Measurements from ENCODE around the gene CELSR2.

The CELSR2 gene

GRCh38 chr1:109282952-109283747 lies 33.8 kb downstream of the CELSR2 start, which contains the start of gene PSRC1:
Gene PSRC1 (minus strand): TSS chr1:109283145.
- Histone ChIP-seq H3K27ac (ENCODE audit: extremely low read depth, low read depth, low read length) (peak within 1 kb of the TSS; percentile 70), H3K9me3 (ENCODE audit: control insufficient read depth, insufficient read depth, low read depth, low read length) (no peaks in the 10 kb centered on the region), H3K4me1 (ENCODE audit: control insufficient read depth, insufficient read depth, low read length) (peaks cover 3% of the 10 kb centered on the region), H3K4me3 (ENCODE audit: low read depth, low read length) (peak within 1 kb of the TSS; percentile 75), H3K36me3 (ENCODE audit: control insufficient read depth in 2 of 2, insufficient read depth in 1 of 2, low read length in 2 of 2) (peaks cover 8 to 34% of the 10 kb centered on the region in 2 experiments)
- CTCF ChIA-PET = interaction anchor here (0.7 to 2.3 kb wide), 8 partner anchors 20 to 249 kb away, joined by 3 to 17 read pairs (median 4); partner anchors contain the start of gene SORT1
- POLR2A ChIA-PET = interaction anchor here (0.5 to 1.9 kb wide), 21 partner anchors 9 to 459 kb away, joined by 3 to 15 read pairs (median 4); partner anchors contain the start of genes CELSR2, SARS1 and SORT1
- no peak for TF ChIP-seq ZNF704 (tag by site-specific recombination; IDR thresholded peaks at IDR 0.05)
- no peak for TF ChIP-seq HOXD13 (CRISPR knock-in tag; IDR thresholded peaks at IDR 0.05; ENCODE audit: borderline replicate concordance)
- peak; percentile 38; the same call in 1 of the 2 replicates for TF ChIP-seq TRIM28 (IDR thresholded peaks at IDR 0.05; ENCODE audit: borderline replicate concordance, low read length)
- TF ChIP-seq ZNF529 (tag by site-specific recombination; IDR thresholded peaks at IDR 0.05; ENCODE audit: insufficient replicate concordance) = no peak
- TF ChIP-seq ZNF18 (tag by site-specific recombination; IDR thresholded peaks at IDR 0.05) = no peak
- no peak for TF ChIP-seq ZNF670 (tag by site-specific recombination; IDR thresholded peaks at IDR 0.05; ENCODE audit: low read depth)
- TF ChIP-seq ZNF660 (tag by site-specific recombination; IDR thresholded peaks at IDR 0.05) = peak; percentile 29; the same call in 1 of the 2 replicates
- TF ChIP-seq ZNF837 (tag by site-specific recombination; IDR thresholded peaks at IDR 0.05) = no peak
- no peak for TF ChIP-seq ZNF19 (tag by site-specific recombination; IDR thresholded peaks at IDR 0.05; ENCODE audit: low read depth)
- peak; percentile 100 for TF ChIP-seq SCRT2 (tag by site-specific recombination; IDR thresholded peaks at IDR 0.05)
- TF ChIP-seq ZNF366 (tag by site-specific recombination; conservative IDR thresholded peaks at IDR 0.05) = 0 out of 2 replicates have a peak, but pooled peaks have one; percentile 12
- 0 out of 2 replicates have a peak, but pooled peaks have one; percentile 28 for TF ChIP-seq ZFP37 (tag by site-specific recombination; IDR thresholded peaks at IDR 0.05)
- TF ChIP-seq ZNF248 (tag by site-specific recombination; IDR thresholded peaks at IDR 0.05) = no peak
- 0 out of 2 replicates have a peak, but pooled peaks have one; percentile 8 for TF ChIP-seq ZNF449 (tag by site-specific recombination; IDR thresholded peaks at IDR 0.05)
- no peak for TF ChIP-seq ZNF621 (tag by site-specific recombination; IDR thresholded peaks at IDR 0.05)
- TF ChIP-seq ZNF280D (tag by site-specific recombination; IDR thresholded peaks at IDR 0.05) = no peak
- no peak for TF ChIP-seq ZNF175 (tag by site-specific recombination; IDR thresholded peaks at IDR 0.05)
- peak; percentile 99 for TF ChIP-seq PATZ1 (tag by site-specific recombination; IDR thresholded peaks at IDR 0.05)
- TF ChIP-seq ZNF114 (tag by site-specific recombination; IDR thresholded peaks at IDR 0.05) = no peak
- TF ChIP-seq ZNF747 (tag by site-specific recombination; IDR thresholded peaks at IDR 0.05) = no peak
- no peak for TF ChIP-seq ZNF354C (tag by site-specific recombination; IDR thresholded peaks at IDR 0.05; ENCODE audit: borderline replicate concordance, low read depth)
- no peak for TF ChIP-seq ZNF555 (tag by site-specific recombination; conservative IDR thresholded peaks at IDR 0.05)
- TF ChIP-seq ZNF580 (tag by site-specific recombination; IDR thresholded peaks at IDR 0.05) = no peak
- TF ChIP-seq ZNF280C (tag by site-specific recombination; IDR thresholded peaks at IDR 0.05) = no peak
- no peak for TF ChIP-seq ZNF433 (tag by site-specific recombination; IDR thresholded peaks at IDR 0.05; ENCODE audit: low read depth)
